Activated CD4-positive, CD25-positive, alpha-beta regulatory T cell treated with anti-CD3 and anti-CD28 coated beads, Interleukin-2, amount 50 U/mL, for 16 hours (primary cell): ENCODE data around the gene NHS.

Experiments used
- DNase-seq: peaks from one replicate; pipeline ENCODE4 v3.0.0-alpha.2; 2020; ENCODE audit warnings: low read depth, low spot score

NHS gene

GRCh38 chrX:17374619-17375366 lies at the start of gene NHS:
Gene NHS, plus strand, starts transcription at chrX:17375200. Its CDS starts 558 bp downstream, at chrX:17375758.
- DNase-seq: no peak

- no peak for DNase-seq
These were observed 46.2 kb upstream of the NHS start for GRCh38 chrX:17328837-17329236.

- no peak for DNase-seq
These were observed 38.6 kb upstream of the NHS start for GRCh38 chrX:17336377-17336776.

GRCh38 chrX:17355976-17356375 lies 19.0 kb upstream of the NHS start:
- no peak for DNase-seq

- DNase-seq: no peak
These were observed 15.5 kb upstream of the NHS start for GRCh38 chrX:17359500-17359899.

- DNase-seq: no peak
These were observed 13.4 kb upstream of the NHS start for GRCh38 chrX:17361620-17362019.

- no peak for DNase-seq
These were observed 7.0 kb upstream of the NHS start for GRCh38 chrX:17368002-17368401.

GRCh38 chrX:17369309-17369708 lies 5.7 kb upstream of the NHS start:
- DNase-seq: no peak

GRCh38 chrX:17370191-17370590 lies 4.8 kb upstream of the NHS start:
- no peak for DNase-seq

GRCh38 chrX:17372052-17372451 lies 2.9 kb upstream of the NHS start:
- no peak for DNase-seq

- DNase-seq: no peak
These were observed 1.7 kb upstream of the NHS start for GRCh38 chrX:17373337-17373736.

GRCh38 chrX:17375367-17375636 lies 302 bp downstream of the NHS start:
- DNase-seq: no peak

GRCh38 chrX:17375637-17376430 lies 834 bp downstream of the NHS start:
- no peak for DNase-seq

GRCh38 chrX:17376431-17377077 lies 1.6 kb downstream of the NHS start:
- no peak for DNase-seq

GRCh38 chrX:17377091-17377717 lies 2.2 kb downstream of the NHS start:
- no peak for DNase-seq

- no peak for DNase-seq
These were observed 2.8 kb downstream of the NHS start for GRCh38 chrX:17377795-17378194.

GRCh38 chrX:17380221-17380620 lies 5.2 kb downstream of the NHS start:
- DNase-seq: no peak

- DNase-seq: no peak
These were observed 15.4 kb downstream of the NHS start for GRCh38 chrX:17390419-17390850.

GRCh38 chrX:17395154-17395553 lies 20.2 kb downstream of the NHS start:
- DNase-seq: no peak

GRCh38 chrX:17397074-17397473 lies 22.1 kb downstream of the NHS start:
- DNase-seq: no peak

GRCh38 chrX:17403189-17403691 lies 28.2 kb downstream of the NHS start:
- DNase-seq: no peak

- no peak for DNase-seq
These were observed 29.0 kb downstream of the NHS start for GRCh38 chrX:17403972-17404371.
